ENCODE results near the gene SCLT1.

The SCLT1 gene

DNA sequence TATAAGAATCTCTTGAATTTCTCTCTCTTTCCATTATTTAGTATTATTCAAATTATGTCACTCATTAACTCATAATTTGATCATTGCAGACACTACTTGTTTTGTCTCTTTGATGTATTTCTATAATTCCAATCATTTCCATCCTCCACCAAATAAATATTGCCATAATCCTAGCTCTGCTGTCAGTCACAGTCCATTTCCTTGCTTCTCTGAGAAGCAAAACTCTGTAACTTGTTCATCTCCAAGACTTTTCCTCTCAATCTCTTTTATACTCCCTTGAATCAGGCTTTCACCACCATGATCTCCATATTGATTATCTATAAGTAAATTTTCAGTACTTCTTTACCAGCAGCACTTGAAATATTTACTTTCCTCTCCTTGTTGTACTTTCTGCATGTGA lies 135.9 kb downstream of the SCLT1 start:
- no peak for DNase-seq (ENCODE audit: low read depth)

DNA sequence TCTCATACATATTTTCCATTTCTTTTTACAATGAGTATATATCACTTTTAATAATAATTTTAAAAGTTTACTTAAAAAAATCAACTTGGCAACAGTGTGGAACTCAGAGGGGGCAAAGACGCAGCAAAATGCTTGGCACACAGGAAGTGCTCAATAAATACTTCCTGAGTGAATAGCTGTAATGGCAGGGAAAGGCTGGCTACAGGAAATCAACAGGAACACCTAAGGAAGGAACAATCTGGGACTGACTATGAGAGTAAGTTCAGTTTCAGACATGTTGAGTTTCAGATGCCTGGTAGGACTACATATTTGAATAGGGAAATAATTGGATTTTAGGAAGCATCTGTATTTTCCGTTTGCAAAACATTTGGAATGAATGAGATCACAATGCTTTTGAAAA lies 137.6 kb downstream of the SCLT1 start:
- DNase-seq (ENCODE audit: low read depth): no peak

DNA sequence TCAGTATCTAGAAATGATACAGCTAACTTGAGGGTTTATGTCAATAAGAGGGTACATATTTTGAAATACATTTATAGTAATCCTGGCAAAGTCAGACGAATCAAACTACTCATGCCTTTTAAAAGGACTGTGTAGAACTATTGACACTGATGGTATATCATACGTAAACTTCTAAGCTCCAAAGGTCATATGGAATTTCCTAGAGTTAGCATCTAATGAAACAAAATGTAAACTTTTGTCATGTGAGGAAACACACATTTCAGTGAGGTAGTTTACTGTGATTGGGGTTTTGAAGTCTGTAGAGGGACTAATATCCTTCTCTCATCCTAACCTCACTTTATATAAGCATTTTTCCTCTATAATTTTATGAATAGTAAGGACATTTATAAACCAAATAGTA lies 138.4 kb downstream of the SCLT1 start:
- no peak for DNase-seq (ENCODE audit: low read depth)

DNA sequence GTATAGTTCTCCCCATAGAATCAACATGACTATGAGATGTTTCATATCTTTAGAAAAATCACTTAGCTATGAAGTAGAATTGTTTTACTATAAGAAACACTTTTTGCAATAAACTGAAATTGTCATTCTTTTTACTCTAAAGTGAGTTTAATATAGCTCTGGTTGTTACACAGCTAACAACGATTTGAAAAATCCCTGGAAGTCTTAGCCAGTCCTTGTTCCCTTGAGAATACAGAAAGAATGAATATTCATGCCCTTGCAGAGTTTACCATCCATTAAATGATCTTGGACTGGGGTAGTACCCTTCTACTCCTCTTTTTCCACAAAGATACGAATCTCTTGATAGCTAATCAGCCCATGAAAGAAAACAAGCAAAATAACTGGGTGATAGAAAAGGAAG lies 142.0 kb downstream of the SCLT1 start:
- no peak for DNase-seq (ENCODE audit: low read depth)

DNA sequence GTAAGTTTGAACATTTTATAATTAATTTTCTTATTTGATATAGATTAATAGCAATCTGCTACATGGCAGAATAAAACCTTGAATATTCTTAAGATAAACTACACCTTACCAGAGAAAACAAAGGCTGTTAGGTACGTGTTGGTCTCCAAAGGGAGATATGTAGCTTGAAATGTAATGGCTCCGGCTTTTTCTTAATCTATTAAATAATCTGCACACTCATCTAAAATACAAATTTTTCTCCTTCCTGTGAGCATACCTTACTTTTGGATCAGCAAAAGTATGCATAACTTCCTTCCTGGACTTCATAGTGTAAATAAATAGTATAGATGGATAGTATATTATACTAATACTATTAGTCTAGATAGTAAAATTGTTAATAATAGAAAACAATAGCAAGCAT lies 142.5 kb downstream of the SCLT1 start:
- DNase-seq (ENCODE audit: low read depth): no peak

DNA sequence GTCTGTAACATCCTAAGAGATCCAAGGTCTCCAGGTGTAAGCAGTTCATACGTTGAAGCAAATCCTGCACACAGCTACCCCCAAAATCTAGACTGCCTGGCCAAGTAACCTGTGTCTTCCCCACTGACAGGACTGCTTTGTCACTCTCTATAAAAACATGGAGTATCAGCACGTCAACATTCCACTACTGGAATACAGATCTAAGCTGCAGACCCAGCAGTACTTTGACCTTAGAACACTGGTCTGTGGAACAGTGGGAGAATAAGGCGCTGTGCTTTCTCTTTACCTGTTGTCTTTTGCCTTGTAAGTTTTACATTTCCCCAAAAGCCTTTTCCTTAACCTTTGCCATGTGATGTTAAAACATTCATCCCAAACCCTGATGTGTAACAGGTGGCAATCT lies 146.4 kb downstream of the SCLT1 start:
- no peak for DNase-seq (ENCODE audit: low read depth)

DNA sequence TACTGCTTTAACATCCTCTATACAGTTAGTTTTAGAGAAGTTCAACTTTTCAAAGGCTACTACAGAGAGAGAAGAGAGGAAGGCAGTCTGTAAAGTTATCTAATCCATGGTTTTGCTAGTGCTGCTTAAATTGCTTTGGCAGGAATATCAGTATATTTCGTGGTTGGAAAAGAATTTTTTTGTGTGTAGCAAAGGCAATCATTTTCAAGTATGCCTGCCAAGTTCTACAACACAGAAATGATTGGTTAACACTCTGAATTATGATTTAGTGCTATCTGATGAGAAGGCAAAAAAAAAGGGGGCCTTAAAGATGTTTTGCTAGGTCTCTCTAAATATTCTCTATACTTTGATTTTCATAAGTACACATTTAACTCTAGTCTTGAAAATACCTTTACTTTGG lies 150.7 kb downstream of the SCLT1 start:
- DNase-seq (ENCODE audit: low read depth): no peak

DNA sequence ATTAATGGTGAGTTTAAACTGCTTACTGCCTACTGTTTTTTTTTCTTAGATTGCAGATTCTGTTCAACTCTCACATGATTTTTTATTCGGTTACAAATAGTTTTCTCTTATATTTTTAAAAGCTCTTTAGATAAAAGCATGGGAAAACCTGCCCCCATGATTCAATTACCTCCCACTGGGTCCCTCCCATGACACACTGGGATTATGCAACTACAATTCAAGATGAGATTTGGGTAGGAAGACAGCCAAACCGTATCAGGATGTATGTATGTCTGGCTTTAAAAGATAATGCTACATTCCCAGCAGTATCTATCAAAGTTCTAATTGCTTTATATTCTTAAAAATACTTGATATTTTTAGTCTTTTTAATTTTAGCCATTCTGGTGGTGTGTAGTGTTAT lies 152.4 kb downstream of the SCLT1 start:
- no peak for DNase-seq (ENCODE audit: low read depth)

DNA sequence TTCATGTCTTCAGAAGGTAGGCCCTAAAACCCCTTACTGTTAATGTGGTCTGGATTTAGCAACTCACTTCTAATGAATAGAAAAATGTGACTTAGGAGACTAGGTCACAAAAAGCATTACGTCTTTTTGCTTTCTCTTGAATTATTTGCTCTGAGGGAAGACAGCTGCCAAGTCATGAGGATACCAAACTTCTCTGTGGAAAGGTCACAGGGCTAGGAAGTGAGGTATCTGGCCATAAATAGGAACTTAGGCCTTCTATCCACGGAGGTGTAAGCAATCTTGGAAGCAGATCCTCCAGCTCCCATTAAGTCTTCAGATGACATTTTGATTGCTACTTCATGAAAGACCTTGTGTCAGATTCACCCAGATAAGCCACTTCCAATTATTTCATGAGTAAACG lies 163.3 kb downstream of the SCLT1 start:
- no peak for DNase-seq (ENCODE audit: low read depth)

DNA sequence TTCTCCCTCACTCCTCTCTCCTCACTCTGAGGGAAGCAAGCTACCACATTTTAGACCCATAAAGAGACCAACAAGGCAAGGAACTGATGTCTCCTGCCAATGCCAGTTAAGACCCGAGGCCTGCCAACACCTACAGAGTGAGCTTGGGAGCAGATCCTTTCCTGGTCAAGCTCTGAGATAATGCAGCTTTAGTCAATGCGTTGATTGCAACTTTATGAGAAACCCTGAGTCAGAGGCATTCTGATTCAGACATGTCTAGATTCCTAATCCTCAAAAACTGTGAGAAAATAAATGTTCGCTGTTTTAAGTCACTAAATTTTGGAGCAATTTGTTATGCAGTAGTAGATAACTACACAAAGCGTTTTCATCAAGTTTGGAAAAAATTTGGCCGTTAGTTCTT lies 168.4 kb downstream of the SCLT1 start:
- DNase-seq (ENCODE audit: low read depth): no peak

DNA sequence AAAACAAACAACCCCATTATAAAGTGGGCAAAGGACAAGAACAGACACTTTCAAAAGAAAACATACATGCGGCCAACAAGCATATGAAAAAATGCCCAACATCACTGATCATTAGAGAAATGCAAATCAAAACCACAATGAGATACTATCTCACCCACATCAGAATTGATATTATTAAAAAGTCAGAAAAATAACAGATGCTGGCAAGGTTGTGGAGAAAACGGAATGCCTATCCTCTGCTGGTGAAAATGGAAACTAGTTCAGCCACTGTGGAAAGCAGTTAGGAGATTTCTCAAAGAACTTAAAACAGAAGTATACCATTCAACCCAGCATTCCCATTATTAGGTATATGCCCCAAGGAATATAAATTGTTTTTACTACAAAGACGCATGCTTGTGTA lies 171.4 kb downstream of the SCLT1 start:
- DNase-seq (ENCODE audit: low read depth): no peak

DNA sequence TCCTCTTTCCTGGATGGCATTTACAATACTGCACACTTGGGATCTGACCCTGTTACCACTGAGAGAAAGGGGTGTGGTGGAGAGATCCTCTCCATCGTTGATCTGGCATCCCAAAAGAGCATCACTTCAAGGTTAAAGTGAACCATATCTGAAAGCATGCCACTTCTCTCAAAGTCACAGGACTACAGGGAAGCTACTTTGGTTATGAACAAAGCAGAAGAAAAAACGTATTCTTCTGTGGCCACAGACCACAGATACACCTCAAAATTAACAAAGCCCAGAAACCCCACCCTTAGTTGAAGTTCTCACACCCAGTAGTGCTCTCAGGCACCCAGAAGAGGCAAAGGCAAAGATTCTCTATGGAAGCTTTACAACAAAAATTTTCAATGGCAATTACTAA lies 175.6 kb downstream of the SCLT1 start:
- no peak for DNase-seq (ENCODE audit: low read depth)

DNA sequence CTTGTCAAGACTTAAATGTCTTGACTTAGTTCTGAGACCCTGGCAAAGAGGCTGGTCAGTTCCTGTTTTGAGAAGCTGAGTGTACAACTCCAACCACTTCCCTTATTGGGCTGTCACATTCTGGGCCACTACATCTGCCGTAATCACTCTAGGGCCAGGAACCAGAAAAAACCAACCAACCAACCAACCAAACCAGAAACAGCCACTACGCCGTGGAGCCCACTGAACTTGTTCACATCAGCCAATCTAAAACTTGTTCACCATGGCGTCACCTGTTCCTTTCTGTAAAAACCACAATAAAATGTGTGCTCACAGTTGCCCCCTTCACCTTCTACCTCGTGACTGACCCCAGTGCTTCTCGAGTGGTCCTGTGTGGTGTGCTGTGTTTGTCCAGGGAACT lies 176.5 kb downstream of the SCLT1 start:
- DNase-seq (ENCODE audit: low read depth): no peak

DNA sequence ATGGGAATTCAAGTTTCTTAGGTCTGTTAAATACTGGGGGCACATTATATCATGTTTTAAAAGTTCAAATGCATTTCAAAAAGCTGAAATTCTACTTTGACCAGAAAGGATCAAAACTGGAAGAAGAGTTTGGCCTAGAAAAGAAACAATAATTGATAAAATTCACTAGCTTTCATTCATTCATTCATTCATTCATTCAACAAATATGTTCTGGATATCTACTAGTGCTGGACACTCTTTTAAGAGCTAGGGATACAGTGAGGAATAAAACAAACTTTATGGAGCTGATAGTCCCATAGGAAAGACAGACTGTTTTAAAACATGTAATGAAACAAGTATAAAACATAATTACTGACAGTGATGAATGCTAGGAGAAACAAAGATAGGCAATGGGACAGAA lies 177.8 kb downstream of the SCLT1 start:
- no peak for DNase-seq (ENCODE audit: low read depth)

DNA sequence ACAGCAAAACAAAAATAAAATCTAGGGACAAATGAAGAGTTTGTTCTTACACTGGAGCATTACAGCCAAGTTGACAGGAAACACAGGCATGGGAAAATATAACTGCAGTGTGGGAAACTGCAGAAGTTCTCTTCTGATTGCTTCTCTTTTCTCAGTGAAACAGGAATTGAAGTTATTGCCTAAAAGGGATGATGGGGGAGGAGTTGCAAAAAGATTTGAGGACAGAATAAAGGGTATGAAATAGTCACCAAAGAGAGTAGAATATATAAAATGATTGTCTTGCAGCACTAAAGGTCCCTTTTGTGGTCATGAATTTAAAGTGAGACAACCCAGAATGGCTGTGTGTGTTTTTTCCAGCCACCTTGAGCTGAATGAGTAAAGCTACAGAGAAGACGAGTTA lies 180.1 kb downstream of the SCLT1 start:
- DNase-seq (ENCODE audit: low read depth): no peak

DNA sequence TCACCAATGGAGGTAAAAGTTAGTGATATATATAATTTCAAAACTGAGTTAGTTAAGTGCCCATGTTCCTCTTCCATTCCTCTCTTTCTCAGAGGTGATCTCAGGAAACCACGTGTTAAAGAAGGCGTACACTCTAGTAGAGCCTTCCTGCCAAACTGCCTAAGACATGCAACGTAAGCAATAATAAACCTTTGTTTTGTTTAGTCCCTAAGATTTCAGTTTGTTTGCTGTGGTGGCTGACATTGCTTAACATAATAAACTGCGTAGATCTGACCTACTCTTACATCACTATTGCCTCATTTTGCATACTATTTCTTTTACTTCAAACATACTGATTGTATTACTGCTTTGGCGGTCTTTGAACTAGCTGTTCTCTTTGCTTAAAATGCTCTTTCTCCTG lies 184.6 kb downstream of the SCLT1 start:
- DNase-seq (ENCODE audit: low read depth): no peak

DNA sequence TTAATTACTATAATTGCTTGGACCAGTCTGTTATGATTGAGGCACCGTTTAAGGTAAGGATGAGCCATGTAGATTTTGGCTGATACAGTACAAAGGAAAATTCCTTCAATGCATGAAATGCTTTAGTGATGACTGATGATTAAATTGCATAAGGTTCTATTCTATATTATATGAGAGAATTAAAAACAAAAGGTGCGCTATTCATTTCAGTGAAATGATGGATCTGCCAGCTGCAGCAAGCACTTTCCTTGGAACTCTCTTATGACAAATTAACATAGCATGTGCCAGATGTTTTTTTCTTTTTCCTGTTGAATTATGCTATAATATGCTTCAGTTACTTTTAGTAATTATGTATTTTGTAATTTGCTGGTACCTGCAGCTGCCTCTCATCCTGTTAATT lies 185.4 kb downstream of the SCLT1 start:
- DNase-seq (ENCODE audit: low read depth): no peak

DNA sequence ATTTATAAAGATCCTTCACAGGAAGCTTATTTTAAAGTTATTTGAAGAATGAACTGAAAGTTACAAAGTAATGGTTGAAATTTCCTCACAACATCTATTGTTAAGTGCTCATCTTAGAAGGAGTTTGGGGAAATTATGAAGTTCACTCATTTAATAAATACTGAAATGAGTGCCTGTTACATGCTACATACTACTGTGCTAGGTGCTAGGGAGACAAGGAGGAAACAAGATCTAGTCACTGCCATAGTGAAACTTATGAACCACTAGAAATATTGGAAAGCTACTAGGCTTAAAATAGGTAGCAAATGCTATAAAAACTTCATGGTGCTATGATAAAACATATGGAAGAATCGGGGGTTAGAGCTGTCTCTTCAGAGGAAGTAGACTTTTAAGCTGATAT lies 186.8 kb downstream of the SCLT1 start:
- no peak for DNase-seq (ENCODE audit: low read depth)

DNA sequence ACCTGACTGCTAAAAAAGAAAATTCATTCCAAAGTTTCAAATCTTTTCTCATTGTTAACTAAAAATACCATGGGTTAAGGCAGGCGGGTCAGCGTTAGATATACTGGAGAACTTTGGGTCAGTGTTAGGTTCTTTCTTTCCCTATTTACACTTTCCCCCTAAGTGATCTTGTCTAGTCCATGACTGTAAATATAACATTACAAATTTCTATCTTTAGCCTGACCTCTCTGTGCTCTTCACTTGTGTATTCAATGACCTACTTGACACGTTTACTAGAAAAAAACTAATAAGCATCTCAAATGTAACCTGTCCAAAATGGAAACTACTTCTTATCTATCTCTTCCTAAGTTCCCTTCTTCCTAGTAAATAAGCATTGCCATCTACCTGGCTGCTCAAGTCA lies 188.5 kb downstream of the SCLT1 start:
- DNase-seq (ENCODE audit: low read depth): no peak

DNA sequence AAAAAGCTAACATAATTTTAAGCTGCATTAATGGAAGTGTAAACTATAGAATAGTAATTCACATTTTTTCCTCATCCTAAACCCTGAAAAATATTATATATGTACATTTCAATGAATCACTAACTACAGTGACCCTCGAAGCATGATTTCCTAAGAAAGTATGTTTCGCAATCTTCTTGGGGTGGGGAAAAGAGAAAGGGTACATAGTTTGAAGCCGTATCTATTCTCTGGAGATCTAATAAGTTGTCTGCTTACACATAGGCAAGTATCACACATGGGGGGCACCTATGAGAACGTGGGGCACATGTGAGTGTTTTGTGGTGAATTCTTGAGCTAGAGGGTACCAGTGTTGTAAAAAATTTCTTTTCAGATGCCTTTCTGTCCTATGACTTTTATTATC lies 212.7 kb downstream of the SCLT1 start:
- no peak for DNase-seq (ENCODE audit: low read depth)

DNA sequence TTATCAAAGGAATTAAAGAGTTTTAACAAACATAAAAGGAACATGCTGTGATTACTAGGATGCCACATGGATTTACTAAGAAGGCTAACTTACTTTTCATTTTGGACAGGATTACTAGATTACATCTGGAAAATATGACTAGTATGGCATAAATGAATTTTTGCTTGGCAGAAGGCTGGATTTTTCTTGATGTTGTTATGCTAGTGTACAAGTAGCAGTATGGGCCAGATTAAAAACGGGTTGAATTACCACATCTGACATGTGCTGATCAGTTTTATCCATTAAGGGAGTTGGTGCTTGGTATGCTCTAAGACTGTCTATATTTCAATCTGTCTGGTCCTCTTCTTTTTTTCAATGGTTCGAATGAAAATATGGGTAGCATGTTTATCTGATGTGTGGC lies 213.4 kb downstream of the SCLT1 start:
- no peak for DNase-seq (ENCODE audit: low read depth)

DNA sequence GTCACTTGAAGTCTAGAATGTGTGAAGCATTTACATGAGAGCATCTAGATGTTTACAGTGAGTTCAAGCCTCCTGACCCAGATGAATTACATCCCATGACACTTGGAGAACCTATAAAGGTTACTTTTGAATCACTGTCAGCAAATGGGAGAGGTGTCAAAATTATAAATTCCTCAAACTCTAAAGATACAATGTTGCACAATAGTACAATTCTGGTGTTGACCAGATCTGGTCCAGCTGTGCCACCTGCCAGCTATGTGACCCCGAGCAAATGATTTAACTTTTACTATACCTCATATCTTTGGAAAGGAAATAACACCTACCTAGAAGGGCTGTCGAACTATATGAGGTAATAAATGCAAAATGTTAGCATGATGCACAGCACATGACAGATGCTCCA lies 214.1 kb downstream of the SCLT1 start:
- no peak for DNase-seq (ENCODE audit: low read depth)

DNA sequence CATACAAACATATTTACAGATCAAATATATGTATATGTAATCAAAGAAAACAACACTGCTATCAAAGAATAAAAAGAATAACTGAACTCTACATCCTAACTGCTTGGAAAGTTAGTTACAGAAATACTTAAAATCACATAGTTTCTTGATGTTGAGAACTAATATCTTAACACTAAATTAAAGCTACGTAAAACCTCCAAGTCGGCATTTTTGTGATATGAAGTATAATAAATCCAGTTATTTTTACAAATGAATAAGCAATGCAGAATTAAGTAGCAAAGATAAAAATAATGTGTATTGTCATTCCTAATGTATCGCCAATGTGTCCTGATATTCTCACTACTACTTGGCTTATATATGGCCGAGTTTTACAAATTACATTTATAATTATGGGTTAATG lies 215.4 kb downstream of the SCLT1 start:
- DNase-seq (ENCODE audit: low read depth): no peak

DNA sequence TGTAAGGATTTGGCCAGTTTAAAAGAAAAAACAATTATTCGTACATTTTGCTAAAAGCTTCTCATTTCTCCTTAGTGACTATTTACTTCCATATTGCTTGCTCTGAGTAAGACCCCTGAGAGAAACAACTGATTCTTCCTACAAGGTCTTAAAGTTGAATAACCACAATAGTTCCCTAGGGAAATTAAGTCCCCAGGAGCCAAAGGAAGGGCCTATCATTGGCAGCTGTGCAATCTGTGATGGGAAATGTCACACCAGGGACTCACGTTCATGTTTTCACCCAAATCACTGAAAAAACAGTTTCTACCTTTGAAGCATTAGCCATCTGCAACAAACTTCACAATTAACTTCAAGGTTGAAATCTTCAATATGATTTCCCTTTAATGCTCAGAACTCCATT lies 217.1 kb downstream of the SCLT1 start:
- no peak for DNase-seq (ENCODE audit: low read depth)

DNA sequence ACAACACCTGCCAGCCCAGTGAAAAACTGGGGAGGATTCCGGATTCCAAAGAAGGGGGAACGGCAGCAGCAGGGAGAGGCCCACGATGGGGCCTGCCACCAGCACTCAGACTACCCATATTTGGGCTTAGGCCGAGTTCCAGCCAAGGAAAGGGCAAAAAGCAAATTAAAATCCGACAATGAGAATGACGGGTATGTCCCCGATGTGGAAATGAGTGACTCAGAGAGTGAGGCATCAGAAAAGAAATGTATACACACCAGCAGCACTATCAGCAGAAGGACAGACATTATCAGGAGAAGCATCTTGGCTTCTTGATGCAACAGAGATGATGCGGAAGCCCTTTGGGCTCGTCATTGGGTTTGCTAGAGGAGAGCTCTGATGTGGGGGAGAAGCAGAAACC lies 221.4 kb downstream of the SCLT1 start:
- DNase-seq (ENCODE audit: low read depth): no peak

All from activated gamma-delta T cell treated with anti-CD3 and anti-CD28 coated beads, Interleukin-2, amount 50 U/mL, for 16 hours (primary cell).